ENCODE measurements around the gene FBXO42.

The FBXO42 gene

GRCh38 chr1:16233431-16233830, 118.8 kb downstream of the FBXO42 start:
- H3K27me3 ChIP-seq (ENCODE audit: insufficient read depth, low read depth, severe bottlenecking), result no peaks in the 10 kb centered on the region
- no peak overlapping the region for H3K4me3 ChIP-seq (ENCODE audit: low read depth, low read length)
- no peak for DNase-seq
- no peak for TF ChIP-seq CTCF (IDR thresholded peaks at IDR 0.05; ENCODE audit: low read depth, low read length)
- no peaks in the 10 kb centered on the region for H3K36me3 ChIP-seq
- H3K27ac ChIP-seq, result no peak overlapping the region
- no peaks in the 10 kb centered on the region for H3K9me3 ChIP-seq (ENCODE audit: severe bottlenecking)

- Histone ChIP-seq H3K27ac (no peak overlapping the region), H3K9me3 (ENCODE audit: severe bottlenecking) (no peaks in the 10 kb centered on the region)
- no peak for TF ChIP-seq CTCF (IDR thresholded peaks at IDR 0.05; ENCODE audit: low read depth, low read length)
Measured at GRCh38 chr1:16232316-16232710, 120.0 kb downstream of the FBXO42 start.

GRCh38 chr1:16231331-16232315, 120.7 kb downstream of the FBXO42 start:
- Histone ChIP-seq H3K9me3 (ENCODE audit: severe bottlenecking) (no peaks in the 10 kb centered on the region), H3K4me3 (ENCODE audit: low read depth, low read length) (no peak overlapping the region), H3K27me3 (ENCODE audit: insufficient read depth, low read depth, severe bottlenecking) (no peaks in the 10 kb centered on the region), H3K27ac (no peak overlapping the region), H3K36me3 (no peaks in the 10 kb centered on the region)
- DNase-seq, result no peak
- TF ChIP-seq CTCF (IDR thresholded peaks at IDR 0.05; ENCODE audit: low read depth, low read length), result no peak

More at GRCh38 chr1:16232316-16232710, 120.0 kb downstream of the FBXO42 start:
- Histone ChIP-seq H3K27me3 (ENCODE audit: insufficient read depth, low read depth, severe bottlenecking) (no peaks in the 10 kb centered on the region), H3K36me3 (no peaks in the 10 kb centered on the region), H3K4me3 (ENCODE audit: low read depth, low read length) (no peak overlapping the region)
- DNase-seq, result no peak

- H3K36me3 ChIP-seq, result no peaks in the 10 kb centered on the region
- H3K27me3 ChIP-seq (ENCODE audit: insufficient read depth, low read depth, severe bottlenecking), result no peaks in the 10 kb centered on the region
- no peak for DNase-seq
- TF ChIP-seq CTCF (IDR thresholded peaks at IDR 0.05; ENCODE audit: low read depth, low read length), result no peak
- no peak overlapping the region for H3K4me3 ChIP-seq (ENCODE audit: low read depth, low read length)
- no peak overlapping the region for H3K27ac ChIP-seq
- no peaks in the 10 kb centered on the region for H3K9me3 ChIP-seq (ENCODE audit: severe bottlenecking)
Measured at GRCh38 chr1:16230744-16231143, 121.5 kb downstream of the FBXO42 start.

GRCh38 chr1:16229976-16230740, 122.1 kb downstream of the FBXO42 start:
- Histone ChIP-seq H3K4me3 (ENCODE audit: low read depth, low read length) (no peak overlapping the region), H3K36me3 (no peaks in the 10 kb centered on the region), H3K27me3 (ENCODE audit: insufficient read depth, low read depth, severe bottlenecking) (no peaks in the 10 kb centered on the region), H3K27ac (no peak overlapping the region), H3K9me3 (ENCODE audit: severe bottlenecking) (no peaks in the 10 kb centered on the region)
- TF ChIP-seq CTCF (IDR thresholded peaks at IDR 0.05; ENCODE audit: low read depth, low read length), result no peak
- no peak for DNase-seq

Measured in WERI-Rb-1 (cell line).